HG03442 (cell line): Measurements from ENCODE around the gene EAPP.
"Not testable (repeated sequence)": the region's sequence is repeated elsewhere in the genome, so short reads cannot be mapped to it uniquely, and the experiment has no call there.

ENCODE experiments used
- ATAC-seq: cut with Tn5 transposase; IDR thresholded peaks from one replicate; pipeline ENCODE4 v1.9.1; 2021; ENCODE audit warnings: mild to moderate bottlenecking, moderate library complexity; ENCODE audit not compliant: unreplicated experiment

EAPP gene, protein sequence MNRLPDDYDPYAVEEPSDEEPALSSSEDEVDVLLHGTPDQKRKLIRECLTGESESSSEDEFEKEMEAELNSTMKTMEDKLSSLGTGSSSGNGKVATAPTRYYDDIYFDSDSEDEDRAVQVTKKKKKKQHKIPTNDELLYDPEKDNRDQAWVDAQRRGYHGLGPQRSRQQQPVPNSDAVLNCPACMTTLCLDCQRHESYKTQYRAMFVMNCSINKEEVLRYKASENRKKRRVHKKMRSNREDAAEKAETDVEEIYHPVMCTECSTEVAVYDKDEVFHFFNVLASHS

DNA sequence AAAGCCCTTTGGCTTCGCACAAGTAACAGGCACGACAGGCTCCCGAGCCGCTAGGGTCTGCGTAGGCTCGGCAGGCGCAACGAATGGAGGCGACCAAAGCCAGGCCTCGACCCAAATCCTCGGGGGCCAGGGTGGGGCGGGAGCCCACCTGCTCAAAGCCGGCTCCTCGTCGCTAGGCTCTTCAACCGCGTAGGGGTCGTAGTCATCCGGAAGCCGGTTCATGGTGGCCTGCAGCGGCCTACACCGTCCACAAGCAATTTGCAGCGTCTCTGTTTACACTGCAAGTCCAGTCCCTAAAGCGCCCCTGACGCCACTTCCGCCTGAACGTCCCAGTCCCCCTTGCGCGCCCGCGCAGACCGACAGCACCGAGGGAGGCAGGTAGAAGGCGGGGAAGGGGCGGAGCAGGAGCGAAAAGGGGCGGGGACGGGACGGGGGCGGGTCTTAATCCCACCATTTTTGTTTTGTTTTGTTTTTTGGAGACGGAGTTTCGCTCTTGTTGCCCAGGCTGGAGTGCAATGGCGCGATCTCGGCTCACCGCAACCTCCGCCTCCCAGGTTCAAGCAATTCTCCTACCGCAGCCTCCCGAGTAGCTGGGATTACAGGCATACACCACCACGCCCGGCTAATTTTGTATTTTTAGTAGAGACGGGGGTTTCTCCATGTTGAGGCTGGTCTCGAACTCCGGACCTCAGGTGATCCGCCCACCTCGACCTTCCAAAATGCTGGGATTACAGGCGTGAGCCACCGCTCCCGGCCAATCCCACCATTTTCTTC is at the start of gene EAPP:
Gene EAPP (minus strand): TSS at position 295 of the 774 bp plus-strand sequence. CDS start 73 bp downstream, at position 222.
- peak; percentile 100 for ATAC-seq

GRCh38 chr14:34583525-34583924 is 44.0 kb upstream of the EAPP start:
- no peak for ATAC-seq

DNA sequence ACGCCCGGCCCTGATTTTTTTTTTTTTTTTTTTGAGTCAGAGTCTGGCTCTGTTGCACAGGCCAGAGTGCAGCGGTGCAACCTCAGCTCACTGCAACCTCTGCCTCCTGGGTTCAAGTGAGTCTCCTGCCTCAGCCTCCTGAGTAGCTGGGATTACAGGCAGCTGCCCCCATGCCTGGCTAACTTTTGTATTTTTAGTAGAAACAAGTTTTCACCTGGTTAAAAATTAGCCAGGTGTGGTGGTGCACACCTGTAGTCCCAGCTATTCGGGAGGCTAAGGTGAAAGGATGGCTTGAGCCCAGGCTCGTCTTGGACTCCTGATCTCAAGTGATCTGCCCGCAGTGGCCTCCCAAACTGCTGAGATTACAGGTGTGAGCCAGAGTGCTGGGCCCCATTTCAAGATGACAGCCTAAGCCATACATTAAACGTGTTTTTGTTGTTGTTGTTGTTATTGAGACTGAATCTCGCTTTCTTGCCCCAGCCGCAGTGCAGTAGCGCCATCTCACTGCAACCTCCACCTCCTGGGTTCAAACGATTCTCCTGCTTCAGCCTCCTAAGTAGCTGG is 42.7 kb upstream of the EAPP start:
- ATAC-seq = no peak

- no peak for ATAC-seq
Observed at GRCh38 chr14:34580381-34580780, 40.9 kb upstream of the EAPP start.

DNA sequence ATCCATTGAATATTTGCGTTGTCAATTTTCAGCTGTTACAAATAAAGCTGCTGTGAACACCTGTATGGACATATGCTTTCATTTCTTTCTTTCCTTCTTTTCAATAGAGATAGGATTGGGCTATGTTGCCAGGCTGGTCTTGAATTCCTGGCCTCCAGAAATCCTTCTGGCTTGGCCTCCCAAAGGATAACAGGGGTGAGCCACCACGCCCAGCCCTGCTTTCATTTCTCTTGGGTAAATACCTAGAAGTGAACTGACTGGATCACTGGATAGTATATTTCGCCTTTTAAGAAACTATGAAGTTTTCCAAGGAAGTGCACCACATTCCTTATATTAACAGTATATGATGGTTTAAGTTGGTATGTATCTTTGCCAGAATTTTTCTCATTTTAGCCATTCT is 32.3 kb upstream of the EAPP start:
- ATAC-seq = no peak

DNA sequence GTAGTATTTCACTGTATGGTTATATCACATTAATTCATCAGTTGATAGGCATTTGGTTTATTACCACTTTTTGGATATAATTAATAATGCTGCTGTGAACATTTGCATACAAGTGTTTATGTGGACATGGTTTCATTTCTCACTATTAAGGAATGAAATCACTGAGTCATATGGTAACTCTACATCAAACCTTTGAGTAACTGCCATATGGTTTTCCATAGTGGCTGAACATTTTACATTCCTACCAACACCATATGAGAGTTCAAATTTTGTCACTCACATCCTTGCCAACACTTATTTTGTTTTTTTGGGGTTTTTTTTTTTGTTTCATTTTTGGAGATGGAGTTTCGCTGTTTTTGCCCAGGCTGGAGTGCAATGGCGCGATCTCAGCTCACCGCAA is 30.2 kb upstream of the EAPP start:
- ATAC-seq = no peak

GRCh38 chr14:34568803-34569202 is 29.3 kb upstream of the EAPP start:
- ATAC-seq = no peak

DNA sequence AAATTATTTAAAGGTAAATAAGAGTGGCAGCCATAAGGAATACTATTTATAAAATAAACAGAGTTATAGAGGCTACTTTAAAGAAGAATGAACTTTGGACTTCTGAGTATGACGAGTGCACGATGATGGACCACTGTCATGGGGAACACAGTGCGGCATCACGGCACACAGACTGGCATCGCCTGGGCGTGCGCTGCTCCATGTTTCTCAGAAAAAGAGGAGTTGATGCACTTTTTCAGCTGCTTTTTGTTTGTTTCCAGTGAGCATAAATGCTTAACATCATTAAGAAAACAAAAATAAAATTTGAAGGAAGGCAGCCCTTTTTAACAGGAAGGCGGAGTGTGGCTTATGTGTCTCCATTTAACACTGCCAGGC is 23.3 kb upstream of the EAPP start:
- ATAC-seq = no peak

DNA sequence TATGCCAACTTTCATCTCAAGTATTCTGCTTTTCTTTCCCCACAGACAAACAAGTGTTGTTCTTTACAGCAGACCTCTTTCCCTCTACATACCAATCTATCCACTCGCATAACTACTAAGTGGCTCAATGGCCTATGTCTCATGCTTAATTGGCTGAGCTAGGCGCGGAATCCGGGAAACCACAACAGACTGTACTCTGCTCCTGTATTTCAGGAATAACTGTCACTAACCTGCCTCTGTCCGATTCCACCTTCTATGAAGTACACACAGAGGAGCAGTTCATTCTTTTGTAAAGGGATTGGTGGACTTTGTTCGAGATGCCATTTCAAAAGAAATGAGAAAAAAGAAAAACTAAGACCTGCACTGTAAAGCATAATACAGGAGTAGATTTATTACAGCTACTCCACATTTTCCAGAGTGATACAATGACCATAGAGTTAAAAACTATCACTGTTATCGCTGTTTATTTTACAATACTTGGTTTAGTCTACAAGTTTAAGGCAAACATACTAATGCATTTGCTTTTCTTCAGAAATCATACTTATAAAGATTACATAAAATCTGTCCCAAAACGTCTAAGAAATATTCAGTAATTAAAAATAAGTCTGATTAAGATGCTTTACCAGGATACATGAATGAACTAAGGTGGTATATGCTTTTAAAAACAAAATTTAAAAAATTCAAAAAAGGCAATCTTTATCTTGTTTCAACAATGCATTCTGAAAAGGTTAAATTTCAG is 22.7 kb upstream of the EAPP start:
- not testable (repeated sequence) for ATAC-seq

DNA sequence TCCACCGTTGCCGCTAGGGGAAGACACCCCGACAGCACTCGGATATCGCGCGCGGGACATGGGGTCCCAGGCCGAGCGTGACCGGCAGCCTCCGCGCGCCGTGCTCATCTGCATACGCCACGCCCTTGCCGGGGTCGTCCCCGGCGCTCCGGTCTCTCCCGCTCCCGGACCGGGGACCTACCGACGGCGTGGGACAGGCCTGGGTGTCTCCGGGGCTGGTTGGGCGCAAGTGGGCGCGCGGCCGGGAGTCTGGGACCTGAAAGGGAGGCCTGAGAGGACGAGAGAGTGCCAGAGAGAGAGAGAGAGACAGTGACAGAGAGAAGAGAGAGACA is 17.0 kb upstream of the EAPP start:
- ATAC-seq = peak; percentile 45

- ATAC-seq = peak; percentile 80
Observed at GRCh38 chr14:34555583-34556497, 16.3 kb upstream of the EAPP start.

DNA sequence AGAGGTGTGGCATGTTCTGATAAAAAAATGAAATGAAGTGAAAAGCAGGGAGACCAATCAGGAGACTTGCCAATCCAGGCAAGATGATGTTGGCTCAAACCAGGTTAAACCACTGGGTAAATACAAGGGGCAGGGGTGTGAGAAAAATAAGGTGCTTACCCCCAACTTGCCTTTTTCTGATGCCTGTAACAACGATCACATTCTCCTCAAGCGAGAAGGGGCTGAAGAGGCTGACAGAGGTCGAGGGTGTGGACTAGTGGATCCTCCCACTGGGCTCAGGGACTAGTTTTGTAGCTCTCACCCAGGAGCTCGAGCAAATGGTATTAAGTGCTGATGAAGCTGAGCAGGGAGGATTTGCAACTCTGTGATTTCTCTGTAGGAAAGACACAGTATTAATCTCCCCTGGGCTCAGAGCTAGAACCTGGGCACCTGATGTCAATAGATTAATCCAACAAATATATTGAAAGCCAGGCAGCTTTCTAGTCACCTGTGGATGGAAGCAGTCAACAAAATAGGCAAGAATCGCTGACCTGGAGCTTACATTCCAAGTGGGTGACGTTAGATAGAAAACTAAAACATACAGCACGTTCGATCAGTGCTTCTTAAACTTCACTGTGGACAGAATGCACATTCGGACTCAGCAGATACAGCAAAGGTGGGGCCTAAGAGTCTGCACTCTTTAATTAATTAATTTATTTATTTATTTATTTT is 15.2 kb upstream of the EAPP start:
- no peak for ATAC-seq

DNA sequence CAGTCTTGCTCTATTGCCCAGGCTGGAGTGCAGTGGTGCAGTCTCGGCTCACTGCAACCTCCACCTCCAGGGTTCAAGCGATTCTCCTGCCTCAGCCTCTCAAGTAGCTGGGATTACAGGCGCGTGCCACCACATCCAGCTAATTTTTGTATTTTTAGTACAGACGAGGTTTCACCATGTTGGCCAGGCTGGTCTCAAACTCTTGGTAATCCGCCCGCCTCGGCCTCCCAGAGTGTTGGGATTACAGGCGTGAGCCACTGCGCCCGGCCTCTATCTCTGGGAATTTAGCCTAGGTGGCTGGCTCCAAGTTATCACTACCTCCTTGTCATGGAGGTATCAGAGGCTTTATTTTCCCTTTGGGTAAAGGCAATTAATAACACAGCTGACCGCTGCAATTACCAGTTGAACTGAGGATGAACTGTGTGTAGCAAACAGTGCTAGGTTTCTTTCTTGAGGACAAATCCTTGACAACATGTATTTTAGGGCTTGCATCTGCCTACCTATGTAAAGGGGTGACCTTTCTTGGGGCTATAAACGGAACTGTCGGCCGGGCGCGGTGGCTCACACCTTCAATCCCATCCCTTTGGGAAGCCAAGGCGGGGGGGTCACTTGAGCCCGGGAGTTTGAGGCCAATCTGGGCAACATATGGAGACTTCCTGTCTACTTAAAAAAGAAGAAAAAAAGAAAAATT is 9.9 kb upstream of the EAPP start:
- ATAC-seq = not testable (repeated sequence)

DNA sequence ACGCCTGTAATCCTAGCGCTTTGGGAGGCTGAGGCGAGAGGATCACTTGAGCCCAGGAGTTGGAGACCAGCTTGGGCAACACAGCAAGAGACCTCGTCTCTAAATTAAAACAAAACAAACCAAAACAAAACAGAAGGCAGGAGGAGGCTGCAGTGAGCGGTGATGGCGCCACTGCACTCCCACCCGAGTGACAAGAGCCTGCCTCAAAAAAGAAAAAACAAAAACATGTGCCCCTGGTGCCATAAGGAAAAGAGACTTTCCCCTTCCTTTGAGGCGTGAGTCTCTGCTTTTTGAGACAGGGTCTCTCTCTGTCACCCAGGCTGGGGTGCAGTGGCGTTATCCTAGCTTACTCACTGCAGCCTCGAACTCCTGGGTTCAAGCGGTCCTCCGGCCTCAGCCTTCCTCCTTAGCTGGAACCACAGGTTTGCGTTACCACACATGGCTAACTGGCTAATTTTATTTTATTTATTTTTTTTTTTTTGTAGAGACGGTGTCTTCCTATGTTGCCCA is 9.0 kb upstream of the EAPP start:
- ATAC-seq = no peak

GRCh38 chr14:34547136-34547520 is 7.6 kb upstream of the EAPP start:
- ATAC-seq = peak; percentile 27

GRCh38 chr14:34546272-34547135 is 7.0 kb upstream of the EAPP start:
- ATAC-seq = peak; percentile 78

DNA sequence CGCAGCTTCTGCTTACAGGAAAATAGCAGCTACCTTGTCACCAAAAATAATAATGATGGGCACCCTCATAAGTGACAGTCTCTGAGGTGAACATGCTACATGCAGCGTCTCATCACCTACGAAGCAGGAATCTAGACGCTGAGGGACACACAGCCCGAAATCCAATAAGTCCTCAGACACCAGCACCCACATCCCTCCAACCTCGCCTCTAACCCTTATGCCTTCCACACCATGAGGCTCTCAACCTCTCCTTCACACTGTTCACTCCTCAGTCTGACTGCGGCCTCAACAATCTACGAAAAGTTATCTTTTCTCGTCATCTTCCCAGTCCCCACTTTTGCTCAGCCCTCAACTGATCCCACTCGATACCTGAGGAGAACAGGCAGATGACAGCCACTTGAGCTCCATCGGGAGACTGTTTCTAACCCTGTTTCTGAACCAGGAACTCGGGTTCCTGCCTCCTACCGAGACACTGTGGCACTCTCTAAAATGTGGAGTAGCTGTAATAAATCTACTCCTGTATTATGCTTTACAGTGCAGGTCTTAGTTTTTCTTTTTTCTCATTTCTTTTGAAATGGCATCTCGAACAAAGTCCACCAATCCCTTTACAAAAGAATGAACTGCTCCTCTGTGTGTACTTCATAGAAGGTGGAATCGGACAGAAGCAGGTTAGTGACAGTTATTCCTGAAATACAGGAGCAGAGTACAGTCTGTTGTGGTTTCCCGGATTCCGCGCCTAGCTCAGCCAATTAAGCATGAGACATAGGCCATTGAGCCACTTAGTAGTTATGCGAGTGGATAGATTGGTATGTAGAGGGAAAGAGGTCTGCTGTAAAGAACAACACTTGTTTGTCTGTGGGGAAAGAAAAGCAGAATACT is 919 bp upstream of the EAPP start:
- not testable (repeated sequence) for ATAC-seq
